BLaER1 treated with 17β-estradiol and CSF1 and Interleukin-3, amounts not matched to agents 10 nM and 100 nM (cell line): Measurements from ENCODE around the gene CHST15.

ENCODE experiments used
- H3K27ac ChIP-seq, 11 experiments: shearing (Covaris generic); formaldehyde crosslinking; 2 replicates each; pipeline ENCODE4 v1.8.1; 2022
- H3K27me3 ChIP-seq, 11 experiments: shearing (Covaris generic); formaldehyde crosslinking; 2 replicates each; pipeline ENCODE4 v1.8.1; 2022
- H3K36me3 ChIP-seq, 11 experiments: shearing (Covaris generic); formaldehyde crosslinking; 2 replicates each; pipeline ENCODE4 v1.8.1; 2022
- H3K4me1 ChIP-seq, 10 experiments: shearing (Covaris generic); formaldehyde crosslinking; 2 replicates each; pipeline ENCODE4 v1.8.1; 2022
- H3K4me2 ChIP-seq, 11 experiments: shearing (Covaris generic); formaldehyde crosslinking; 2 replicates each; pipeline ENCODE4 v1.8.1; 2022
- H3K4me3 ChIP-seq, 10 experiments: shearing (Covaris generic); formaldehyde crosslinking; 2 replicates each; pipeline ENCODE4 v1.8.1; 2022
- H3K9ac ChIP-seq, 11 experiments: shearing (Covaris generic); formaldehyde crosslinking; 2 replicates each; pipeline ENCODE4 v1.8.1; 2022
- H3K9me3 ChIP-seq, 11 experiments: shearing (Covaris generic); formaldehyde crosslinking; replicated peaks in 1 of 11; 2 replicates each; pipeline ENCODE4 v1.8.1; 2022
- H4K20me1 ChIP-seq, 11 experiments: shearing (Covaris generic); formaldehyde crosslinking; 2 replicates each; pipeline ENCODE4 v1.8.1; 2022
- Cebpa-rat ChIP-seq, 11 experiments: shearing (Covaris generic); IDR thresholded peaks; 2 replicates each; pipeline ENCODE4 v1.8.1; 2022

CHST15 gene

GRCh38 chr10:124084708-124085107, 8.7 kb downstream of the CHST15 start:
- Histone ChIP-seq H3K4me2 (peak overlapping the region; percentile 91 to 100 (median 97)), H3K27me3 (no peaks in the 10 kb centered on the region), H3K9me3 (peaks cover 0 to 5% (median 0%) of the 10 kb centered on the region in 11 experiments; a peak in 3 of 22 replicates), H3K4me3 (peak overlapping the region; percentile 30 to 100 (median 52)), H4K20me1 (peaks cover 20 to 100% (median 89%) of the 10 kb centered on the region in 11 experiments), H3K9ac (peak overlapping the region; percentile 64 to 80 (median 73)), H3K4me1 (peaks cover 98 to 100% (median 99%) of the 10 kb centered on the region in 10 experiments), H3K27ac (peak overlapping the region; percentile 35 to 99 (median 81); a peak in 21 of 22 replicates), H3K36me3 (peaks cover 11 to 87% (median 37%) of the 10 kb centered on the region in 11 experiments; a peak in 21 of 22 replicates)
- no peak for TF ChIP-seq Cebpa-rat (IDR thresholded peaks at IDR 0.05)

- Histone ChIP-seq H3K4me2 (peak overlapping the region; percentile 91 to 100 (median 97)), H3K27me3 (no peaks in the 10 kb centered on the region), H3K9ac (peak overlapping the region; percentile 64 to 80 (median 73)), H3K9me3 (peaks cover 0 to 5% (median 0%) of the 10 kb centered on the region in 11 experiments; a peak in 3 of 22 replicates), H3K4me3 (peak overlapping the region; percentile 30 to 100 (median 52)), H3K27ac (peak overlapping the region; percentile 35 to 99 (median 81); a peak in 21 of 22 replicates), H4K20me1 (peaks cover 12 to 100% (median 82%) of the 10 kb centered on the region in 11 experiments; a peak in 21 of 22 replicates), H3K36me3 (peaks cover 11 to 85% (median 30%) of the 10 kb centered on the region in 11 experiments; a peak in 21 of 22 replicates), H3K4me1 (peaks cover 98 to 100% (median 99%) of the 10 kb centered on the region in 10 experiments)
- TF ChIP-seq Cebpa-rat (IDR thresholded peaks at IDR 0.05) = no peak
These were observed 9.5 kb downstream of the CHST15 start for GRCh38 chr10:124083740-124084397.

GRCh38 chr10:124083047-124083739, 10.2 kb downstream of the CHST15 start:
- peak overlapping the region; percentile 36 to 99 (median 81); a peak in 21 of 22 replicates for H3K27ac ChIP-seq
- H3K4me2 ChIP-seq = peak overlapping the region; percentile 91 to 100 (median 97)
- no peak for TF ChIP-seq Cebpa-rat (IDR thresholded peaks at IDR 0.05)
- H3K36me3 ChIP-seq = peaks cover 11 to 85% (median 26%) of the 10 kb centered on the region in 11 experiments; a peak in 21 of 22 replicates
- no peaks in the 10 kb centered on the region for H3K27me3 ChIP-seq
- peak overlapping the region; percentile 30 to 100 (median 52); a peak in 15 of 20 replicates for H3K4me3 ChIP-seq
- H3K4me1 ChIP-seq = peaks cover 98 to 100% (median 99%) of the 10 kb centered on the region in 10 experiments
- H3K9ac ChIP-seq = peak overlapping the region; percentile 64 to 80 (median 73); a peak in 21 of 22 replicates
- peaks cover 5 to 100% (median 81%) of the 10 kb centered on the region in 11 experiments; a peak in 21 of 22 replicates for H4K20me1 ChIP-seq
- peaks cover 0 to 5% (median 0%) of the 10 kb centered on the region in 11 experiments; a peak in 3 of 22 replicates for H3K9me3 ChIP-seq

GRCh38 chr10:124082555-124082954, 10.8 kb downstream of the CHST15 start:
- H4K20me1 ChIP-seq = peaks cover 0 to 100% (median 79%) of the 10 kb centered on the region in 11 experiments; a peak in 20 of 22 replicates
- H3K27ac ChIP-seq = peak overlapping the region in 9 of 11 experiments; percentile 40 to 99 (median 82); a peak in 18 of 22 replicates
- peak overlapping the region; percentile 91 to 100 (median 97) for H3K4me2 ChIP-seq
- peaks cover 98 to 100% (median 99%) of the 10 kb centered on the region in 10 experiments for H3K4me1 ChIP-seq
- H3K9ac ChIP-seq = peak overlapping the region in 8 of 11 experiments; percentile 3 to 73 (median 68); a peak in 10 of 22 replicates
- no peak for TF ChIP-seq Cebpa-rat (IDR thresholded peaks at IDR 0.05)
- peak overlapping the region in 1 of 10 experiments; percentile 17; a peak in 1 of 20 replicates for H3K4me3 ChIP-seq
- no peaks in the 10 kb centered on the region for H3K27me3 ChIP-seq
- H3K9me3 ChIP-seq = peaks cover 0 to 5% (median 0%) of the 10 kb centered on the region in 11 experiments; a peak in 3 of 22 replicates
- H3K36me3 ChIP-seq = peaks cover 11 to 85% (median 30%) of the 10 kb centered on the region in 11 experiments; a peak in 21 of 22 replicates

- Histone ChIP-seq H3K4me1 (peaks cover 98 to 100% (median 100%) of the 10 kb centered on the region in 10 experiments), H3K27ac (peak overlapping the region in 9 of 11 experiments; percentile 40 to 99 (median 82); a peak in 18 of 22 replicates), H3K9ac (peak overlapping the region; percentile 0 to 73 (median 59); a peak in 15 of 22 replicates), H3K4me2 (peak overlapping the region; percentile 91 to 100 (median 97)), H3K27me3 (no peaks in the 10 kb centered on the region), H3K4me3 (peak overlapping the region in 5 of 10 experiments; percentile 2 to 39 (median 17); a peak in 6 of 20 replicates), H4K20me1 (peaks cover 0 to 100% (median 72%) of the 10 kb centered on the region in 11 experiments; a peak in 20 of 22 replicates), H3K36me3 (peaks cover 11 to 84% (median 24%) of the 10 kb centered on the region in 11 experiments; a peak in 21 of 22 replicates), H3K9me3 (peaks cover 0 to 5% (median 0%) of the 10 kb centered on the region in 11 experiments; a peak in 3 of 22 replicates)
- TF ChIP-seq Cebpa-rat (IDR thresholded peaks at IDR 0.05) = no peak
These were observed 11.8 kb downstream of the CHST15 start for GRCh38 chr10:124081547-124082140.

- peak overlapping the region; percentile 13 to 73 (median 59); a peak in 18 of 22 replicates for H3K9ac ChIP-seq
- H3K27ac ChIP-seq = peak overlapping the region in 10 of 11 experiments; percentile 11 to 99 (median 82); a peak in 18 of 22 replicates
These were observed 13.5 kb downstream of the CHST15 start for GRCh38 chr10:124079864-124080263.

GRCh38 chr10:124078714-124079113, 14.7 kb downstream of the CHST15 start:
- H3K27me3 ChIP-seq = no peaks in the 10 kb centered on the region
- peak overlapping the region in 9 of 11 experiments; percentile 13 to 73 (median 67); a peak in 13 of 22 replicates for H3K9ac ChIP-seq
- H3K4me3 ChIP-seq = 0 out of 20 replicates have a peak overlapping the region, but pooled peaks of 2 of the 10 experiments have one; percentile 13 to 43
- H3K27ac ChIP-seq = peak overlapping the region in 9 of 11 experiments; percentile 13 to 99 (median 82); a peak in 16 of 22 replicates
- peaks cover 0 to 100% (median 49%) of the 10 kb centered on the region in 11 experiments; a peak in 18 of 22 replicates for H4K20me1 ChIP-seq
- H3K4me1 ChIP-seq = peaks cover 97 to 100% (median 100%) of the 10 kb centered on the region in 10 experiments
- peaks cover 11 to 76% (median 20%) of the 10 kb centered on the region in 11 experiments; a peak in 21 of 22 replicates for H3K36me3 ChIP-seq
- TF ChIP-seq Cebpa-rat (IDR thresholded peaks at IDR 0.05) = no peak
- H3K9me3 ChIP-seq = peaks cover 0 to 5% (median 0%) of the 10 kb centered on the region in 11 experiments; a peak in 3 of 22 replicates
- peak overlapping the region; percentile 91 to 100 (median 97) for H3K4me2 ChIP-seq

More at GRCh38 chr10:124079864-124080263, 13.5 kb downstream of the CHST15 start:
- Histone ChIP-seq H3K4me3 (peak overlapping the region in 8 of 10 experiments; percentile 5 to 43 (median 29); a peak in 12 of 20 replicates), H3K4me1 (peaks cover 97 to 100% (median 100%) of the 10 kb centered on the region in 10 experiments), H3K4me2 (peak overlapping the region; percentile 91 to 100 (median 97)), H3K9me3 (peaks cover 0 to 5% (median 0%) of the 10 kb centered on the region in 11 experiments; a peak in 3 of 22 replicates), H3K36me3 (peaks cover 11 to 76% (median 20%) of the 10 kb centered on the region in 11 experiments; a peak in 21 of 22 replicates), H3K27me3 (no peaks in the 10 kb centered on the region), H4K20me1 (peaks cover 0 to 100% (median 56%) of the 10 kb centered on the region in 11 experiments; a peak in 19 of 22 replicates)
- no peak for TF ChIP-seq Cebpa-rat (IDR thresholded peaks at IDR 0.05)
